HG03442 (cell line): ENCODE results near the gene BIRC2.
"Not testable (repeated sequence)": the region's sequence is repeated elsewhere in the genome, so short reads cannot be mapped to it uniquely, and the experiment has no call there.

ENCODE experiments used
- ATAC-seq: cut with Tn5 transposase; IDR thresholded peaks from one replicate; pipeline ENCODE4 v1.9.1; 2021; ENCODE audit warnings: mild to moderate bottlenecking, moderate library complexity; ENCODE audit not compliant: unreplicated experiment

Gene BIRC2

GRCh38 chr11:102346748-102347461 is at the start of gene BIRC2:
TSS of gene BIRC2 (plus strand) at chr11:102347214. CDS start at chr11:102349855, 2,641 bp downstream.
- ATAC-seq, result peak; percentile 84

GRCh38 chr11:102300837-102301236 is 46.2 kb upstream of the BIRC2 start:
- ATAC-seq, result not testable (repeated sequence)

GRCh38 chr11:102302241-102302640 is 44.8 kb upstream of the BIRC2 start:
- no peak for ATAC-seq

- no peak for ATAC-seq
Observed at GRCh38 chr11:102304686-102305085, 42.3 kb upstream of the BIRC2 start.

- ATAC-seq, result no peak
Observed at GRCh38 chr11:102305352-102306047, 41.5 kb upstream of the BIRC2 start.

GRCh38 chr11:102306048-102306597 is 40.9 kb upstream of the BIRC2 start:
- no peak for ATAC-seq

- ATAC-seq, result no peak
Observed at GRCh38 chr11:102306817-102307726, 39.9 kb upstream of the BIRC2 start.

- no peak for ATAC-seq
Observed at GRCh38 chr11:102307727-102308038, 39.3 kb upstream of the BIRC2 start.

GRCh38 chr11:102309621-102310541 is 37.1 kb upstream of the BIRC2 start:
- ATAC-seq, result no peak

- no peak for ATAC-seq
Observed at GRCh38 chr11:102312667-102313066, 34.3 kb upstream of the BIRC2 start.

- no peak for ATAC-seq
Observed at GRCh38 chr11:102313238-102313940, 33.6 kb upstream of the BIRC2 start.

- ATAC-seq, result no peak
Observed at GRCh38 chr11:102314784-102315183, 32.2 kb upstream of the BIRC2 start.

GRCh38 chr11:102316346-102316904 is 30.6 kb upstream of the BIRC2 start:
- no peak for ATAC-seq

GRCh38 chr11:102317099-102317767 is 29.8 kb upstream of the BIRC2 start, which contains the start of gene BIRC3:
TSS of gene BIRC3 (plus strand) at chr11:102317484. CDS start at chr11:102324510, 7,026 bp downstream.
- peak; percentile 82 for ATAC-seq

GRCh38 chr11:102317768-102318103 is 29.3 kb upstream of the BIRC2 start:
- ATAC-seq, result no peak

GRCh38 chr11:102318469-102318868 is 28.5 kb upstream of the BIRC2 start:
- peak; percentile 14 for ATAC-seq

GRCh38 chr11:102319544-102319943 is 27.5 kb upstream of the BIRC2 start:
- ATAC-seq, result no peak

- no peak for ATAC-seq
Observed at GRCh38 chr11:102320188-102320587, 26.8 kb upstream of the BIRC2 start.

GRCh38 chr11:102320679-102321078 is 26.3 kb upstream of the BIRC2 start:
- no peak for ATAC-seq
